GM23248 (cell line): ENCODE measurements around the gene VPS4A.

Source experiments
- EZH2 ChIP-seq: fragments of 200-600 bp; sonication (generic); IDR thresholded peaks from 2 replicates; pipeline ENCODE4 v1.6.1; 2018; ENCODE audit warnings: antibody characterized with exemption, mild to moderate bottlenecking; ENCODE audit not compliant: insufficient read depth, poor library complexity, severe bottlenecking
- EZH2phosphoT487 ChIP-seq: fragments of 200-600 bp; sonication (generic); IDR thresholded peaks from 2 replicates; pipeline ENCODE4 v1.6.1; 2018; ENCODE audit warnings: antibody characterized with exemption, moderate library complexity, mild to moderate bottlenecking, low read depth; ENCODE audit not compliant: insufficient read depth

DNA sequence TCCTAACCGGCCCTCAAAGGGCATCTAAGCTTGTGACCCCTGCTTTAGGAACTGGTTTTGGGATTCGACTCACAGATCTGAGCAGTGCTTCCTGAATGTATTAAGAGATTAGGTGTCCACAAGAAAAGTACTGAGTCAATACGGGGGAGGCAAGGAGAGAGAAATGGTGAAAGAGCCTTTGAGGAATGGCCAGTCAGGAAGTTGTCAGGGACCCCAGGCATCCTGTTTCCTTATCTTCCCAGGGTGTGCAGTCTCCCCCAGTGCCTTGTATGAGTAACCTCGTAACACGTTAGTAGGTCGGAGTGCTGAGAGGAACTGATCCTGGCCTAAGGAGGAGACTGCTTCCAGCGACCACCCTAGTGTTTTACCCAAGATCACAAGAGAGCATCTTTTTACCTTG, 56.8 kb downstream of the VPS4A start:
- no peak for TF ChIP-seq EZH2phosphoT487
- no peak for TF ChIP-seq EZH2
